Prostate gland (tissue), 2 donors: Measurements from ENCODE around the gene CD58.

Source experiments
- CTCF ChIP-seq, 4 experiments: fragments of 200-600 bp in 2 of 4; fragments of 450-650 bp in 2 of 4; sonication (generic) in 2 of 4; IDR thresholded peaks; 1 replicate in 3 of 4; 2 replicates in 1 of 4; pipeline ENCODE4 v1.5.1; 2016 to 2019; ENCODE audit warnings: antibody characterized with exemption in 4 of 4, mild to moderate bottlenecking in 2 of 4, moderate library complexity in 2 of 4
- POLR2A ChIP-seq: fragments of 450-650 bp; IDR thresholded peaks from one replicate; pipeline ENCODE4 v1.6.1; 2016; ENCODE audit warnings: antibody characterized with exemption, mild to moderate bottlenecking
- POLR2AphosphoS5 ChIP-seq: sonication (generic); formaldehyde crosslinking; IDR thresholded peaks from one replicate; pipeline ENCODE4 v1.6.1; 2017; ENCODE audit warnings: antibody characterized with exemption

- TF ChIP-seq CTCF (IDR thresholded peaks at IDR 0.05): no peak
- TF ChIP-seq POLR2A: no peak
- no peak for TF ChIP-seq POLR2AphosphoS5
Observed at GRCh38 chr1:116525440-116525839, 45.4 kb downstream of the CD58 start.
